Activated B cell treated with CpG ODN at 0.5 μM for 24 hours (primary cell): Measurements from ENCODE around the gene TOM1L1. TPM values are rescaled to one million over a fixed set of nuclear protein-coding genes. Genes with fewer than 3 reads are reported as not detected.

Source experiments
- ATAC-seq: fragments of 200-7000 bp; cut with Tn5 transposase; one replicate; pipeline ENCODE4 v1.10.0; 2021; ENCODE audit warnings: low read depth, mild to moderate bottlenecking, moderate library complexity
- CTCF ChIA-PET: fragments of 350-600 bp; sonication (Branson Sonifier 250); formaldehyde crosslinking; loops from one replicate; lab custom pipeline; 2021; ENCODE audit warnings: antibody characterized with exemption; lab: Charles Lee
- POLR2A ChIA-PET: fragments of 350-600 bp; sonication (Branson Sonifier 250); formaldehyde crosslinking; loops from one replicate; lab custom pipeline; 2021; ENCODE audit warnings: antibody characterized with exemption; lab: Charles Lee
- DNase-seq: peaks from one replicate; pipeline ENCODE4 v3.0.0; 2022
- H3K27ac Mint-ChIP-seq: one replicate; pipeline ENCODE4 v1.8.0; 2020; ENCODE audit warnings: mixed read lengths
- H3K27me3 Mint-ChIP-seq: one replicate; pipeline ENCODE4 v1.8.0; 2021; ENCODE audit warnings: mixed read lengths
- H3K36me3 Mint-ChIP-seq: one replicate; pipeline ENCODE4 v1.8.0; 2021; ENCODE audit warnings: low read depth, mixed read lengths
- H3K4me1 Mint-ChIP-seq: one replicate; pipeline ENCODE4 v1.8.0; 2021; ENCODE audit warnings: mixed read lengths
- H3K4me3 Mint-ChIP-seq: one replicate; pipeline ENCODE4 v1.8.0; 2020; ENCODE audit warnings: mild to moderate bottlenecking, mixed read lengths
- H3K9me3 Mint-ChIP-seq: one replicate; pipeline ENCODE4 v1.8.0; 2020; ENCODE audit warnings: mixed read lengths
- CTCF ChIP-seq: fragments of 200-600 bp; IDR thresholded peaks from one replicate; pipeline ENCODE4 v1.8.0; 2022; ENCODE audit warnings: antibody characterized with exemption, mild to moderate bottlenecking
- intact Hi-C: fragments of 100-400 bp; cut with micrococcal nuclease; formaldehyde crosslinking; loops from one replicate; pipeline ENCODE4 v1.15.1; 2024
- total RNA-seq: library from RNA; stranded (reverse); gene quantifications from 2 replicates; pipeline ENCODE4 v1.2.3, GENCODE V29; 2022

The TOM1L1 gene
- total RNA-seq, result not detected in 2 replicates

GRCh38 chr17:54900457-54901229 is at the start of gene TOM1L1:
TSS of gene TOM1L1 (plus strand) at chr17:54900852. CDS start at chr17:54900866, 14 bp downstream.
- POLR2A ChIA-PET, result no interaction called here
- Mint-ChIP-seq H3K27me3 (peaks cover 33% of the 10 kb centered on the region), H3K27ac (no peak within 1 kb of the TSS), H3K9me3 (no peaks in the 10 kb centered on the region), H3K4me1 (peaks cover 9% of the 10 kb centered on the region), H3K36me3 (no peaks in the 10 kb centered on the region), H3K4me3 (no peak within 1 kb of the TSS)
- intact Hi-C loops, result no loop called here
- CTCF ChIA-PET, result no interaction called here
- ATAC-seq (no peak), DNase-seq (no peak)
- no peak for TF ChIP-seq CTCF

GRCh38 chr17:54859187-54859586 is 41.5 kb upstream of the TOM1L1 start:
- no peak for TF ChIP-seq CTCF
- intact Hi-C loops, result no loop called here
- no peaks in the 10 kb centered on the region for H3K27me3 Mint-ChIP-seq
- no peak overlapping the region for H3K4me3 Mint-ChIP-seq
- no peak overlapping the region for H3K27ac Mint-ChIP-seq
- ChIA-PET CTCF (no interaction called here), POLR2A (no interaction called here)
- H3K4me1 Mint-ChIP-seq, result no peaks in the 10 kb centered on the region
- ATAC-seq, result no peak
- no peak for DNase-seq
- H3K9me3 Mint-ChIP-seq, result no peaks in the 10 kb centered on the region
- no peaks in the 10 kb centered on the region for H3K36me3 Mint-ChIP-seq

GRCh38 chr17:54860617-54861470 is 39.8 kb upstream of the TOM1L1 start:
- DNase-seq, result no peak
- CTCF ChIA-PET, result no interaction called here
- intact Hi-C loops, result no loop called here
- H3K9me3 Mint-ChIP-seq, result no peaks in the 10 kb centered on the region
- H3K4me1 Mint-ChIP-seq, result no peaks in the 10 kb centered on the region
- no peak for ATAC-seq
- TF ChIP-seq CTCF, result no peak
- no peaks in the 10 kb centered on the region for H3K27me3 Mint-ChIP-seq
- H3K27ac Mint-ChIP-seq, result no peak overlapping the region
- POLR2A ChIA-PET, result no interaction called here
- no peak overlapping the region for H3K4me3 Mint-ChIP-seq
- H3K36me3 Mint-ChIP-seq, result no peaks in the 10 kb centered on the region

- H3K36me3 Mint-ChIP-seq, result no peaks in the 10 kb centered on the region
- no peak for ATAC-seq
- no peaks in the 10 kb centered on the region for H3K4me1 Mint-ChIP-seq
- intact Hi-C loops, result no loop called here
- no peak overlapping the region for H3K27ac Mint-ChIP-seq
- H3K9me3 Mint-ChIP-seq, result no peaks in the 10 kb centered on the region
- CTCF ChIA-PET, result no interaction called here
- no peak for TF ChIP-seq CTCF
- POLR2A ChIA-PET, result no interaction called here
- DNase-seq, result no peak
- H3K4me3 Mint-ChIP-seq, result no peak overlapping the region
- no peaks in the 10 kb centered on the region for H3K27me3 Mint-ChIP-seq
Measured at GRCh38 chr17:54861471-54861983, 39.1 kb upstream of the TOM1L1 start.

GRCh38 chr17:54863176-54863575 is 37.5 kb upstream of the TOM1L1 start:
- Mint-ChIP-seq H3K4me3 (no peak overlapping the region), H3K9me3 (no peaks in the 10 kb centered on the region), H3K27ac (no peak overlapping the region), H3K4me1 (no peaks in the 10 kb centered on the region), H3K27me3 (no peaks in the 10 kb centered on the region), H3K36me3 (no peaks in the 10 kb centered on the region)
- no peak for TF ChIP-seq CTCF
- no peak for ATAC-seq
- ChIA-PET CTCF (no interaction called here), POLR2A (no interaction called here)
- no peak for DNase-seq
- intact Hi-C loops, result no loop called here
